HCT116 (cell line): ENCODE data around the gene CHRNA9. TPM values are rescaled to one million over a fixed set of nuclear protein-coding genes. Genes with fewer than 3 reads are reported as not detected.

Experiments used
- ATAC-seq: fragments of 200-7000 bp; cut with Tn5 transposase; 2 replicates; pipeline ENCODE4 v1.9.1; 2020; ENCODE audit warnings: mild to moderate bottlenecking, moderate library complexity
- BruUV-seq: library from RNA; stranded (reverse); fragments of 400-500 nt; replicated peaks from 2 replicates; lab custom pipeline; 2021; lab: Mats Ljungman, UMichigan
- CTCF ChIA-PET: fragments of 300-600 bp; sonication (Branson Sonifier 250); formaldehyde crosslinking; loops from one replicate; lab custom pipeline; 2021; ENCODE audit warnings: antibody characterized with exemption; lab: Charles Lee
- POLR2A ChIA-PET: fragments of 300-600, 350-600 bp; sonication (Branson Sonifier 250); formaldehyde crosslinking; loops from one replicate; lab custom pipeline; 2021; ENCODE audit warnings: antibody characterized with exemption; lab: Charles Lee
- RAD21 ChIA-PET, 2 experiments: fragments of 300-600 bp; sonication (Branson Sonifier 250); formaldehyde crosslinking; loops; one replicate each; lab custom pipeline; 2023; ENCODE audit warnings: low total read pairs in 2 of 2; ENCODE audit not compliant: uncharacterized antibody in 2 of 2, unreplicated experiment in 2 of 2, low non-redundant PET in 1 of 2; lab: Charles Lee
- DNase-seq: peaks from one replicate; pipeline ENCODE4 v3.0.0-alpha.2; 2010; ENCODE audit warnings: low read depth, low spot score
- H2AFZ ChIP-seq: fragments of 200-600 bp; shearing (Covaris generic), sonication (generic); 2 replicates; pipeline ENCODE4 v1.6.1; 2017; ENCODE audit warnings: low read depth, mixed run types, mixed read lengths, antibody characterized with exemption, low read length; ENCODE audit not compliant: poor library complexity, severe bottlenecking
- H3K27ac ChIP-seq: 2 replicates; pipeline ENCODE4 v1.5.1; 2012; ENCODE audit warnings: low read depth, low read length
- H3K27me3 ChIP-seq: fragments of 200-600 bp; sonication (generic); 2 replicates; pipeline ENCODE4 v1.6.1; 2016; ENCODE audit warnings: mixed run types, low read length, mixed read lengths; ENCODE audit not compliant: insufficient read depth
- H3K36me3 ChIP-seq, 2 experiments: fragments of 200-500 bp in 1 of 2; fragments of 200-600 bp in 1 of 2; sonication (Bioruptor generic) in 1 of 2; sonication (generic) in 1 of 2; 2 replicates each; pipeline versions ENCODE4 v1.5.1 to v1.6.1; 2014 to 2016; ENCODE audit warnings: low read length in 2 of 2, inconsistent platforms in 1 of 2, mixed read lengths in 1 of 2, mixed run types in 1 of 2; ENCODE audit not compliant: insufficient read depth in 2 of 2, control insufficient read depth in 1 of 2
- H3K4me1 ChIP-seq, 2 experiments: fragments of 200-600 bp in 1 of 2; sonication (generic) in 1 of 2; 2 replicates each; pipeline versions ENCODE4 v1.5.1 to v1.6.1; 2012 to 2017; ENCODE audit warnings: low read length in 2 of 2, inconsistent platforms in 1 of 2, mild to moderate bottlenecking in 1 of 2, mixed read lengths in 1 of 2, mixed run types in 1 of 2, moderate library complexity in 1 of 2; ENCODE audit not compliant: insufficient read depth in 2 of 2, control insufficient read depth in 1 of 2
- H3K4me2 ChIP-seq: fragments of 200-600 bp; sonication (generic); 2 replicates; pipeline ENCODE4 v1.6.1; 2017; ENCODE audit warnings: mixed run types, low read length, mixed read lengths
- H3K4me3 ChIP-seq, 2 experiments: fragments of 200-600 bp in 1 of 2; sonication (generic) in 1 of 2; replicated peaks in 1 of 2; 2 replicates each; pipeline ENCODE4 v1.5.1; 2011 to 2016; ENCODE audit warnings: low read length in 2 of 2, control low read depth in 1 of 2, low read depth in 1 of 2, mild to moderate bottlenecking in 1 of 2, mixed read lengths in 1 of 2, mixed run types in 1 of 2
- H3K79me2 ChIP-seq: fragments of 200-600 bp; sonication (generic); 2 replicates; pipeline ENCODE4 v1.6.1; 2017; ENCODE audit warnings: mild to moderate bottlenecking, mixed run types, low read length, moderate library complexity, mixed read lengths; ENCODE audit not compliant: insufficient read depth
- H3K9ac ChIP-seq: fragments of 200-600 bp; sonication (generic); 2 replicates; pipeline ENCODE4 v1.6.1; 2016; ENCODE audit warnings: low read length, mixed read lengths
- H3K9me2 ChIP-seq: fragments of 200-600 bp; sonication (generic), shearing (Covaris generic); 2 replicates; pipeline ENCODE4 v1.6.1; 2017; ENCODE audit warnings: mixed run types, mild to moderate bottlenecking, moderate library complexity; ENCODE audit not compliant: insufficient read depth
- H3K9me3 ChIP-seq, 2 experiments: fragments of 200-500 bp in 1 of 2; fragments of 200-600 bp in 1 of 2; sonication (Bioruptor generic) in 1 of 2; sonication (generic) in 1 of 2; 2 replicates each; pipeline ENCODE4 v1.6.1; 2014 to 2017; ENCODE audit warnings: low read length in 2 of 2, mixed read lengths in 2 of 2, inconsistent platforms in 1 of 2, low read depth in 1 of 2, mild to moderate bottlenecking in 1 of 2, mixed run types in 1 of 2, moderate library complexity in 1 of 2; ENCODE audit not compliant: control insufficient read depth in 1 of 2, insufficient read depth in 1 of 2
- H4K20me1 ChIP-seq: fragments of 200-600 bp; sonication (generic), shearing (Covaris generic); 2 replicates; pipeline ENCODE4 v1.6.1; 2017; ENCODE audit warnings: mixed run types, mild to moderate bottlenecking, moderate library complexity; ENCODE audit not compliant: insufficient read depth
- CEBPB ChIP-seq: IDR thresholded peaks from 2 replicates; pipeline ENCODE4 v1.6.1; 2012; ENCODE audit warnings: low read depth
- CTCF ChIP-seq, 3 experiments: fragments of 200-600 bp in 1 of 3; sonication (generic) in 1 of 3; IDR thresholded peaks in 2 of 3; conservative IDR thresholded peaks in 1 of 3; 2 replicates each; pipeline ENCODE4 v1.5.1; 2012 to 2017; ENCODE audit warnings: low read depth in 2 of 3, low read length in 2 of 3, antibody characterized with exemption in 1 of 3, borderline replicate concordance in 1 of 3, control low read depth in 1 of 3, mild to moderate bottlenecking in 1 of 3, mixed read lengths in 1 of 3, mixed run types in 1 of 3, moderate library complexity in 1 of 3; ENCODE audit not compliant: insufficient read depth in 1 of 3
- ELF1 ChIP-seq: IDR thresholded peaks from 2 replicates; pipeline ENCODE4 v1.6.1; 2012; ENCODE audit warnings: low read depth, borderline replicate concordance
- EZH2 ChIP-seq: fragments of 200-600 bp; sonication (generic); IDR thresholded peaks from 2 replicates; pipeline ENCODE4 v1.6.1; 2017; ENCODE audit warnings: antibody characterized with exemption, mixed run types
- EZH2phosphoT487 ChIP-seq: fragments of 200-600 bp; IDR thresholded peaks from 2 replicates; pipeline ENCODE4 v1.6.1; 2018; ENCODE audit warnings: antibody characterized with exemption, borderline replicate concordance
- FOSL1 ChIP-seq: IDR thresholded peaks from 2 replicates; pipeline ENCODE4 v1.6.1; 2012; ENCODE audit warnings: low read depth
- POLR2AphosphoS5 ChIP-seq: IDR thresholded peaks from 2 replicates; pipeline ENCODE4 v1.6.1; 2011; ENCODE audit warnings: mild to moderate bottlenecking, low read depth, low read length, moderate library complexity
- RAD21 ChIP-seq: IDR thresholded peaks from 2 replicates; pipeline ENCODE4 v1.6.1; 2012; ENCODE audit warnings: low read depth, mild to moderate bottlenecking
- YY1 ChIP-seq: IDR thresholded peaks from 2 replicates; pipeline ENCODE4 v1.6.1; 2011; ENCODE audit warnings: low read length, low read depth, moderate library complexity, mild to moderate bottlenecking; ENCODE audit not compliant: insufficient replicate concordance; ENCODE audit errors: extremely low read depth
- ZFX ChIP-seq: fragments of 450-650 bp; IDR thresholded peaks from 2 replicates; pipeline ENCODE4 v1.6.1; 2017
- intact Hi-C: fragments of 100-400 bp; cut with micrococcal nuclease; formaldehyde crosslinking; loops from 2 replicates; pipeline ENCODE4 v1.10.0; 2022
- total RNA-seq: library from RNA; stranded (reverse); gene quantifications from one replicate; pipeline ENCODE4 v1.2.1, GENCODE V29; 2021; ENCODE audit not compliant: unreplicated experiment

The CHRNA9 gene
- total RNA-seq, 1 experiment from 2014 or later, result not detected

- no peaks in the 10 kb centered on the region for H3K36me3 ChIP-seq
Measured at GRCh38 chr4:40310225-40310624, 24.9 kb upstream of the CHRNA9 start.

More at GRCh38 chr4:40310225-40310624, 24.9 kb upstream of the CHRNA9 start:
- Histone ChIP-seq H3K9me3 (no peaks in the 10 kb centered on the region), H3K9ac (no peak overlapping the region), H3K4me3 (no peak overlapping the region), H3K27me3 (no peaks in the 10 kb centered on the region), H4K20me1 (no peaks in the 10 kb centered on the region), H3K4me2 (no peak overlapping the region), H3K9me2 (no peaks in the 10 kb centered on the region), H3K27ac (no peak overlapping the region), H2AFZ (no peak overlapping the region), H3K79me2 (no peaks in the 10 kb centered on the region), H3K4me1 (peaks cover 0 to 11% of the 10 kb centered on the region in 2 experiments; a peak in 2 of 4 replicates)
- ChIA-PET RAD21 (no interaction called here), POLR2A (no interaction called here), CTCF (interaction anchor here (1.1 to 2.0 kb wide), 5 partner anchors 15 to 303 kb away, joined by 3 to 8 read pairs (median 3); partner anchors contain the start of gene N4BP2)
- no TSS peak for BruUV-seq
- intact Hi-C loops, result loop anchor here (10.0 kb wide), 1 partner anchor 245 kb away; no protein-coding TSS in a partner anchor
- no peak for ATAC-seq
- TF ChIP-seq YY1 (no peak), EZH2phosphoT487 (no peak), ZFX (no peak), POLR2AphosphoS5 (no peak), CTCF (IDR thresholded peaks at IDR 0.05 in 2 of 3, conservative IDR thresholded peaks at IDR 0.05 in 1 of 3; ENCODE audit: borderline replicate concordance in 1 of 3, insufficient read depth in 1 of 3, low read depth in 2 of 3, low read length in 2 of 3) (no peak), FOSL1 (no peak), CEBPB (no peak), RAD21 (no peak), ELF1 (no peak), EZH2 (no peak)
- DNase-seq, result no peak
